ENCODE measurements around the gene RAD51C.
"Not testable (repeated sequence)": the region's sequence is repeated elsewhere in the genome, so short reads cannot be mapped to it uniquely, and the experiment has no call there.

DNA sequence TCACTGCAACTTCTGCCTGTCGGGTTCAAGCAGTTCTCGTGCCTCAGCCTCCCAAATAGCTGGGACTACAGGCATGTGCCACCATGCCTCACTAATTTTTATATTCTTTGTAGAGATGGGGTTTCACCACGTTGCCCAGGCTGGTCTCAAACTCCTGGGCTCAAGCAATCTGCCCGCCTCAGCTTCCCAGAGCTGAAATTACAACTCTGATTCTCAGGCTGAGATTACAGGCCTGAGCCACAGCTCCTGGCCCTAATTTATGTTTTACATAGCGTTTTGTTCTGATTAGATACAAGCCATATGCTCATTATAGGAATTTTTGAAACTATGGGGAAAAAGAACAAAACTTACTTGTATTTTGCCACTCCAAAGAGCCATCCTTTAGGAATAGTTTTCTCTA lies 86.1 kb downstream of the RAD51C start:
- TF ChIP-seq, protein P1, sequence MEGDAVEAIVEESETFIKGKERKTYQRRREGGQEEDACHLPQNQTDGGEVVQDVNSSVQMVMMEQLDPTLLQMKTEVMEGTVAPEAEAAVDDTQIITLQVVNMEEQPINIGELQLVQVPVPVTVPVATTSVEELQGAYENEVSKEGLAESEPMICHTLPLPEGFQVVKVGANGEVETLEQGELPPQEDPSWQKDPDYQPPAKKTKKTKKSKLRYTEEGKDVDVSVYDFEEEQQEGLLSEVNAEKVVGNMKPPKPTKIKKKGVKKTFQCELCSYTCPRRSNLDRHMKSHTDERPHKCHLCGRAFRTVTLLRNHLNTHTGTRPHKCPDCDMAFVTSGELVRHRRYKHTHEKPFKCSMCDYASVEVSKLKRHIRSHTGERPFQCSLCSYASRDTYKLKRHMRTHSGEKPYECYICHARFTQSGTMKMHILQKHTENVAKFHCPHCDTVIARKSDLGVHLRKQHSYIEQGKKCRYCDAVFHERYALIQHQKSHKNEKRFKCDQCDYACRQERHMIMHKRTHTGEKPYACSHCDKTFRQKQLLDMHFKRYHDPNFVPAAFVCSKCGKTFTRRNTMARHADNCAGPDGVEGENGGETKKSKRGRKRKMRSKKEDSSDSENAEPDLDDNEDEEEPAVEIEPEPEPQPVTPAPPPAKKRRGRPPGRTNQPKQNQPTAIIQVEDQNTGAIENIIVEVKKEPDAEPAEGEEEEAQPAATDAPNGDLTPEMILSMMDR (IDR thresholded peaks at IDR 0.05) = not testable (repeated sequence)
- not testable (repeated sequence) for TF ChIP-seq ETV6 (CRISPR knock-in tag; IDR thresholded peaks at IDR 0.05); SMAD4 (CRISPR knock-in tag; IDR thresholded peaks at IDR 0.05); KAT7 (CRISPR knock-in tag; IDR thresholded peaks at IDR 0.05; ENCODE audit: borderline replicate concordance); MXD4 (CRISPR knock-in tag; IDR thresholded peaks at IDR 0.05; ENCODE audit: borderline replicate concordance)
